Left forelimb (tissue), 1 donor: Measurements from ENCODE around the gene FAM216A.
"Not testable (repeated sequence)": the region's sequence is repeated elsewhere in the genome, so short reads cannot be mapped to it uniquely, and the experiment has no call there.

ENCODE experiments used
- DNase-seq: peaks from one replicate; pipeline ENCODE4 v3.0.0-alpha.2; 2018; ENCODE audit warnings: low spot score

Gene FAM216A

GRCh38 chr12:110468214-110469048 is at the start of gene FAM216A, which contains the start of gene GPN3:
Gene FAM216A, plus strand, starts transcription at chr12:110468845. Its CDS starts 31 bp downstream, at chr12:110468876.
Gene GPN3, minus strand, starts transcription at chr12:110468257. Its CDS starts 54 bp downstream, at chr12:110468203.
- DNase-seq = peak; percentile 98

- not testable (repeated sequence) for DNase-seq
Measured at GRCh38 chr12:110420644-110421043, 48.0 kb upstream of the FAM216A start.

GRCh38 chr12:110421159-110421661 is 47.4 kb upstream of the FAM216A start:
- DNase-seq = no peak

- DNase-seq = no peak
Measured at GRCh38 chr12:110421701-110422100, 46.9 kb upstream of the FAM216A start.

- DNase-seq = no peak
Measured at GRCh38 chr12:110424237-110424636, 44.4 kb upstream of the FAM216A start.

GRCh38 chr12:110426406-110426805 is 42.2 kb upstream of the FAM216A start:
- no peak for DNase-seq

- DNase-seq = not testable (repeated sequence)
Measured at GRCh38 chr12:110429676-110430075, 39.0 kb upstream of the FAM216A start.

- DNase-seq = no peak
Measured at GRCh38 chr12:110431957-110432587, 36.6 kb upstream of the FAM216A start.

- no peak for DNase-seq
Measured at GRCh38 chr12:110436231-110436630, 32.4 kb upstream of the FAM216A start.

GRCh38 chr12:110444455-110444854 is 24.2 kb upstream of the FAM216A start:
- no peak for DNase-seq

GRCh38 chr12:110449799-110450497 is 18.7 kb upstream of the FAM216A start, which contains the start of gene ARPC3:
Gene ARPC3, minus strand, starts transcription at chr12:110450337. Its CDS starts 77 bp downstream, at chr12:110450260.
- peak; percentile 96 for DNase-seq

GRCh38 chr12:110451263-110451662 is 17.4 kb upstream of the FAM216A start:
- DNase-seq = no peak

- DNase-seq = no peak
Measured at GRCh38 chr12:110453569-110454296, 14.9 kb upstream of the FAM216A start.

- DNase-seq = no peak
Measured at GRCh38 chr12:110458756-110459155, 9.9 kb upstream of the FAM216A start.

- DNase-seq = not testable (repeated sequence)
Measured at GRCh38 chr12:110461189-110461588, 7.5 kb upstream of the FAM216A start.

GRCh38 chr12:110465024-110465423 is 3.6 kb upstream of the FAM216A start:
- DNase-seq = no peak

GRCh38 chr12:110465765-110466164 is 2.9 kb upstream of the FAM216A start:
- not testable (repeated sequence) for DNase-seq

- no peak for DNase-seq
Measured at GRCh38 chr12:110466791-110467190, 1.9 kb upstream of the FAM216A start.

- no peak for DNase-seq
Measured at GRCh38 chr12:110467847-110468213, 815 bp upstream of the FAM216A start.

- DNase-seq = no peak
Measured at GRCh38 chr12:110475426-110475825, 6.8 kb downstream of the FAM216A start.

- no peak for DNase-seq
Measured at GRCh38 chr12:110498984-110499706, 30.5 kb downstream of the FAM216A start.
